Fibroblast of lung (primary cell): ENCODE results near the gene ALPK3.

Experiments
- CTCF ChIP-seq, 2 donors: IDR thresholded peaks in 1 of 2; conservative IDR thresholded peaks in 1 of 2; 1 replicate in 1 of 2; 2 replicates in 1 of 2; pipeline ENCODE4 v1.5.1; 2011 to 2012; ENCODE audit warnings: low read length in 2 of 2, control low read depth in 1 of 2, inconsistent platforms in 1 of 2, low read depth in 1 of 2, mild to moderate bottlenecking in 1 of 2
- EZH2 ChIP-seq: IDR thresholded peaks from 2 replicates; pipeline ENCODE4 v1.5.1; 2012; ENCODE audit warnings: low read length, control low read depth, mild to moderate bottlenecking; ENCODE audit errors: missing control alignments

- no peak for TF ChIP-seq CTCF (conservative IDR thresholded peaks at IDR 0.05 in 1 of 2, IDR thresholded peaks at IDR 0.05 in 1 of 2; ENCODE audit: low read depth in 1 of 2, low read length in 2 of 2)
- TF ChIP-seq EZH2: no peak
Observed at GRCh38 chr15:84864444-84864795, 47.3 kb downstream of the ALPK3 start.
